GM18517 (cell line): ENCODE measurements around the gene NAP1L5.

ENCODE experiments used
- ATAC-seq: cut with Tn5 transposase; IDR thresholded peaks from one replicate; pipeline ENCODE4 v1.9.1; 2021; ENCODE audit warnings: mild to moderate bottlenecking, moderate library complexity; ENCODE audit not compliant: unreplicated experiment

The NAP1L5 gene, protein sequence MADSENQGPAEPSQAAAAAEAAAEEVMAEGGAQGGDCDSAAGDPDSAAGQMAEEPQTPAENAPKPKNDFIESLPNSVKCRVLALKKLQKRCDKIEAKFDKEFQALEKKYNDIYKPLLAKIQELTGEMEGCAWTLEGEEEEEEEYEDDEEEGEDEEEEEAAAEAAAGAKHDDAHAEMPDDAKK

DNA sequence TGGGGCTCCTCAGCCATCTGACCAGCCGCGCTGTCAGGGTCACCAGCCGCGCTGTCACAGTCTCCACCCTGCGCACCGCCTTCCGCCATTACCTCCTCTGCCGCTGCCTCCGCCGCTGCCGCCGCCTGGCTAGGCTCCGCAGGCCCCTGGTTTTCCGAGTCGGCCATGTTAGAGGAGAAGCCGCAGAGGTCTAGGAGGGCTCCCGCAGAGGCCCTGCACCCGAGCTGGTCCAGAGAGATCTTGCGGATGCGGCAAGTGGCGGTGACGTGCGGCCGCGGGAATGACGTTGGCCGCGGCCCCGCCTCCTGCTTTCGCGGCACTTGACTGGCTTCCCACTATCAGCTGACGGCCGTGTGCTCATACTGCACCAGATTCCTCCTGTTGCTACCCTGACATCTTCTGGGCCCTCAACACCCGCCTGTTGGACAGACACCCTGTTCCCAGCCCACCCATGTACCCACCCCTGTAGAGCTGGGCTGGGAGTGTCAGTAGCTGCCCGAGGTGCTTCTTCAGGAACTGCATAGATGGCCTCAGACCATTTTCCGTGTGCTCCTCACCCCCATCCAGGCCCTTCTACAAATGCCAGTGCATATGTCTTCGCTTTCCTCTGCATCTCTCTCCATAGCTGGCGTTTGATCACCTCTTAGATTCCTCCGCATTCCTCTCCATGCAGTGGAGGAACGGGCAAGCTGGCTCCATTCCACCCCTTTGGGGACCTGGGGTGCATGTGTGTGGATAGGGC is at the start of gene NAP1L5:
TSS of gene NAP1L5 (minus strand) at position 242 of the 742 bp plus-strand sequence. CDS start at position 167, 75 bp downstream.
- peak; percentile 85 for ATAC-seq

DNA sequence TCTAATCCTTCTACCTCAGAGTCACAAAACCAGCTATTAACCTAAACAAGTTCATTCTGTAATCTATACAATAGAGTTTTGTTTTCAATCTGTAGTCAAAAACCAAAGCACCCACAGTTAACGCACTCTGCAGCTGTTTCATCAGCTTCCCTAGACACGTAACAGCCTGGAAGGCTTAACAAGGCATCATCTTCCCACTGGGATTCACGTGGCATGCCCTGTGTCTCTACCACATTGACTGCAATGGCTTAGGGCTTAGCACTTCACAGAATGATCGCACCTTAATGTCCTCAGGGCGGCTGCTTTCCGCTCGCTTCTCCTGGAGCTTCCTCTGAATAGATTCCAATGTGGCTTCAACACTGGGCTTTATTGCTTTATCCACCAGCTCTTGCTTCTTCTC is 49.7 kb upstream of the NAP1L5 start:
- ATAC-seq: no peak

DNA sequence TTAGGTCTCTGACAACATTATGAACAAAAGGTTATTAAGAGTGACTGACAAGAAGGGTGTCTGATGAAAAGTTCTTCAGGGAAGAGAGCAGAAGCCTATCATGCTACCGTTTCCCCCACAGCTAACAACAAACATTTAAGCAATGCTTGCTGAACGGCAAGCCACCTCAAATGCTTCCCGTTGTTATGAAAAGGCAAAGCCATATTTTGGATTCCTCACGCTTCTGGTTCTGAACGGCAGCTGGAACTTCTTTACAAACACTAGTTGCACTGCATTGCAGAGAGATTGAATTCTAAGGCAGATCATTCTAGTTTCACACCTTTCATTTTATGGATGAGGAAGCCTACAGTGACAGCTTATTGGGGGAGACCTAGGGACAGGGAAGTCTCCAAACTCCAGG is 48.6 kb upstream of the NAP1L5 start:
- ATAC-seq: no peak

DNA sequence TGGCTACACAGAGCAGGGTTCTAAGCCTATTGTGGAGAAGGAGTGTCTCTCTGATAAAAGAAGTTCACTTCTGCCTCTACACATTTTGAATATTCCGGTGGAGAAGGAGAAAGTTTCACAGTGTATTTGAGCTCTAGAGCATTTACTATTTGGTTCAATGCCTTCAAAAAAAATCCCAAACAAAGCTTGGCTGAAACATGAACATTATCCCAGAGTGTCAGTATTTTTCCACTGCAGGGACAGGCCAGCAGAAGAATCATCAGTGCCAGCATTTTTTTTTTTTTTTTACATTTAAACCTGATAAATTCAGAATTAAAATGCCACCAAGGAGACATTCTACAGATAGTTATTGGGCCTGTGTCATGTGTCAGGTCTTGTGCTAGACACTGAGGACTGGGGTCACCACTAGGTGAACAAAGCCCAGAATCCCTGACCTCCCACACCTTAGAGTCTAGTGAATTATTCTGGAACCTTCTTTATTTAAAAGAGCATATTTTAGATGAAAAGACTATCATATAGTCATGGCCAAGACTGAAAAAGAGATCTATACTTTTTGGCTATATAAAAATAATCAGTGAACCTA is 48.0 kb upstream of the NAP1L5 start:
- ATAC-seq: no peak

DNA sequence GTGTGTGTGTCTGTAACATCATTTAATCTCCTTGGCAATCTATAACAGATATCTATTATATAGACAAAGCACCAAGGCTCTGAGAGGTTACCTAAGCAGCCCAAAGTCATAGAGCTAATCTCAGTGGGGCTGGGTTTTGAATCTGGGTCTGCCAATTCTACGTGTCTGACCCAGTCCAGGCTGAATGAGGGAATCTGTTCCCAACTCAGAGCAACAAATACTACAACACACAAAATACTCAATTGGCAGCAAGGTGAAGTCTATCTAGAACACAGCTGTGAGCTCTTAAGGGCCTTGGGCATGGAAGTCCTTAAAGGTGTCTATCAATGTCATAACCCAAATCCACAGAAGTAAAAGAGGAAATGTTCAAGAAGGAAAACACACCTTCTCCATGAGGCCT is 47.5 kb upstream of the NAP1L5 start:
- no peak for ATAC-seq

DNA sequence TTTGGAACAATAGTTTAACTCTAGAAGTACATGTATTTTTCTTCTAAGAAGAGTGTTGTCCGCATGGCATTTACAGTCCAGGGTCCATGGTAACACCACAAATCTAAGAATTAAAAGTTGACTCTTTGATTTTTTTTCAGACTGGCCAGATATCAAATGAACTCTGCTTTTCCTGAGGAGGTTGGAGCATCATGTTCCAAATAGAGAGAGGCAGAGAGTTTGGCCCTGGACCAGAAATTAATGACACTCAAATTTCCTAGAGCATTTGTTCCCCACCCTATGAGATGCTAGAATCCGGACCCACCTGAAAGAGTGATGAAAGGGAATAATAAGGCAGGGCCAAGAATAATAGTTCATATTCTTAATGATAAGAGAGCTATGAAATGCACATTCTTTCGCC is 47.0 kb upstream of the NAP1L5 start:
- no peak for ATAC-seq

DNA sequence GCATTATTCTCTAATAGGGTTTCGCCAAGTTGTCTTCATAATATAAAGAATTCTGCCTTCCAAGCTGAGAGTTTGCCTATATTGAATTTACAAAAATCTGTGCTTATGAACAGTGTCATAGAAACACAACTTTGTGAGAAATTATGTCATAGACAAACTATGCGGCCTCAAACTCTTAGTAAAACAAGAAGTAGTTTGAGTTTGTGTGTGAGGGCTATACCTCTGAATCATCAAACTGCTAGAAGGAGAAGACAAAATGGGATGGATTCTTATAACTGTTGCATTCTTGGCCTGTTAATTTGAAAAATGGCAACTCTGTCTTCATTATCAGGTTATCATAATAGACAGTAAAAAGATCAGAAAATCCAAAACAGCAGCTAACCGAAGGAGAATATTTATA is 46.1 kb upstream of the NAP1L5 start:
- ATAC-seq: no peak

DNA sequence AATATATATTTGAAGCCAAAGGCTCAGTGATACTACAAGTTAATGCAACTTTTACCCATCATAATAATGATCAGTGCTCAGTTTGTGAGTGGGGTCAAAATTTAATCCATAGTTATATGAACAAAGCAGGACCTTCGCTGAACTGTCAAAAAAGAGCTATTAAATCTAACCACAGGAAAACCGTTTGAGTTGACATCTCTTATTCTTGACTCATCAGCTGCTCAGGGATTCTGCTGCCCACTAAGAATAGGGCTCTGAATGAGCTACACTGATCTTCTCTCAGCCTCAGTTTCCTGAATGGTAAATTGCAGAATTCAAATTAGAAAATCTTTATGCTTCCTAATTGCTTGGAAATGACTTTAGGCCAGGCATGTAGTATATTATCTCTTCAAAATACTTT is 44.9 kb upstream of the NAP1L5 start:
- no peak for ATAC-seq

DNA sequence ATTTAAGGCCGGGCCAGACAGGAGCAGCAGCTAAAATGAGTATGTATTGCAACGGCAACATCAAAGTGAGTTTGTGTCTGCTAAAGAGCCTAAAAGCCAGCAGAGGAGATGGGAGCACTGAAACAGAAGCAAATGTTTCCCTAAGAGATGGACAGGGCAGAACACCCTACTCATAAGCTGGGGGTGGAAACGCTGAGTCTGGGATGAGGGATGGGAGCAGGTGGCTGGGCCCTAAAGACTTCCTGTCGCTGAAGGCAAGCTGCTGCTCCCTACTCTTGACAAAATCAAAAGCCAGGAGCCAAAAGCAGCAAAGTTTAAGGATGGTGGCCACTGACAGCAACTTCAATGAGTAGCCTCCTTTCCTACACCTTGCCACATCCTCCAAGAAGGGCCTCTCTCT is 40.6 kb upstream of the NAP1L5 start:
- ATAC-seq: no peak

DNA sequence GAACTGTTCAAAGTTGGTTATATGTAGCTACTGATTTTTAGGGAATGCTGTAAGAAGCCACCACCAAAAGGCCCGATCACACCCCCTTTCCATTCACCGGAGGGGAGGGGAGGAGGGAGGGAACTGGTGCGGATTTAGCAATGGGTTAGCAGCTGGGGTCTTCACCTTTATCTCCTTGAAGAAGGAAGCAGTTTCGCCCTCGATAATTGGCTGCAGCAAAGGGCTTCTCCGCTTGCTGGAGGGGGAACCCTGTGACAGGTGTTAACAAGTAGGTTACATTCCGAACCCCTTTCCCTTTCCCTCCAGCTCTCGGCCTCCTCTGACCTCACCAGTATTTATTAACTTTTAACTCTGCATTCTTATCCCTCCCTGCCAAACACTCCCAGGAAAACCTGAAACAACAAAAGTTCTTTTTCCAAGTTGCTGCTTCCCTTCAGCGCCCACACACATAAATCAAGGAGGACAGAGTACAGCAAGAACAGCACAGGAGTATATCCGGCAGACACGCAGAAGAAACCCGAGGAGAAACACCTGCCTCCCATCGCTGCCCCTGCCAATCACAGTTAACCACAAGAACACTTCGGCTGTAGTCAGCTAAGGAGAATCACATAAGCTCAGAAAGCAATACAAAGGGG is 39.8 kb upstream of the NAP1L5 start:
- ATAC-seq: peak; percentile 67

DNA sequence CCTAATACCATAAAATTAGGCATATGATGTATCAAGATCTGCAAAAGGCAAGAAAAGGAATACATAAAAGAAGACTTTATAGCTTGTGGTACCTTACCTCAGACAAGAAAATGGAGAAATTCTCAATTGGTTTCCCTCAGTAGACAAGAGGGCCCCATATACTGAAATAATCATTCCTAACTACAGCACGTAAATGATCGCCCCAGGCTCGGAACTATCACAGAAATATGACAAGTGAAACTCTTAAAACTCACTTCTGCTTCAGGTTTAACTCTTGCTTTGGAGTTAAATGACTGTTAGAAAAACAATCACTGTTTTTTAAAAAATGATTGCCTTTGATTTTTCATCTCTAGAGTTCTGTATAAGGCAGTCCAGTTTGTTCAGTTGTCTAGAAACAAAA is 38.6 kb upstream of the NAP1L5 start:
- no peak for ATAC-seq

DNA sequence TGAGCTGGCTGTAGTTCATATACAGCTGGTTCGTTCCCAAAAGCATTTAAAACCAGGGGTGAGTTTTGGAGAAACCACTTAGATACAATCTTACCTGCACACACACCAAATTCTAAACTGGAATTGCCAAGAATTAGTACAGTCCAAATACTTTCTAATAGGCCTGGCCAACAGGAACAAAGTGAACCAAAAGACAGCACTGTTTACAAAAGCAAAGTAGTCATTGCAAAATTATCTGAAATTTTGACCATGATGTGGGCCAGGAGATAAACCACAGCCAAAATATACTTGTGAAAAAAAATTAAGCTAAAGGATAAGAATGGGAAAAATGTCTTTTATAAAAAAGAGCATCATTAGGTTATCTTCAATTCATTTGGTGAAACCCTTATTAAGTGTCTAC is 37.9 kb upstream of the NAP1L5 start:
- ATAC-seq: no peak

DNA sequence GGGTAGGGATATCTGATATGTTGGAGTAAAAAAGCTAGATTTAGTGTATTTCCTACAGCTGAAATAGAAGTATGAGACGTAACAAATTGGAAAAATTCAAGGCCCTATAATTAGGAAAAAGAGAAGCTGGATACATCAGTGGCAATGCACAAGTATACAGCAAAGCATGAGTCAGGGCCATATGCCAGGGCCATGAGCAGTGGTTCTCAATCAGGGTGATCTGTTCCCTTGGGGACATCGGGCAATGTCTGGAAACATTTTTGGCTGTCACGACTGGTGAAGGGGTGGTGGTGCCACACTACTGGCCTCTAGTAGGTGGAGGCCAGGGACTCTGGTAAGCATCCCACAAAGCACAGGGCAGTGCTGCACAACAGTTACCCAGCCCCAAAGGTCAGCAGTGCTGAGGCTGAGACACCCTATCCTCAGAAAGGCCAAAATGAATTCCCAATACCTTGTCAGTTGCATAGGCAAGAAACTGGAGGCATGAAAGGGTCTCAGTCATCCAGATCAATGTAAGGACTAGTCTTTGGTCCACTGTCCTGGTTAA is 36.8 kb upstream of the NAP1L5 start:
- ATAC-seq: no peak

DNA sequence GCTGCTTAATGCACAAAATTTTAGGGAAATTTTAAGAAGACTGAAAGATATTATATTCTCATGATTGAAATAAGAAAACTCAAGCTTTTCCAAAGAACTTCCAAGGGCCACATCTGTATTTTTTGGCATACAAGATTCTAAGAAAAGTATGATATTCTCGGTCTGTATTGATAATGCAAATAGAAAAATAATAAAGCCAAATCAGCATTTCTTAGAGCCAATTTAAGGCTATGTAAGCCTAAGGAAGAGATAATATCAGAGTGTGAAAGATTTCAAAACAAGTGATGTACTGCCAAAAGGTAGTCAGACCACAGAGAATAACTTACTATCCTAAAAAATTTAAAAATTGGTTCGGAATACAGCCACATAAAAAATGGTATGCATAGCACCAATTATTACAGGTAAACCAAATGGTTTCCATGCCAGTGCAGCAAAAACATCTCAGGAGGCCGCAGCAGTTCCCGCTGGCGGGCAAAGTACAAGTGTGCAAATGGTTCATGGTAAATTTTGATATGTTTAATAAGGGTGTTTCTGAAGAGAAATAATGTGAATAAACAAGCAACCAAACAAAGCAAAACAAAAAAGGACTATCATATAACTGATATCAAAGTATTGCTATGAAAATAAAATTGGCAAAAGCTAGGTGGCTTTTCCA is 35.2 kb upstream of the NAP1L5 start:
- no peak for ATAC-seq

DNA sequence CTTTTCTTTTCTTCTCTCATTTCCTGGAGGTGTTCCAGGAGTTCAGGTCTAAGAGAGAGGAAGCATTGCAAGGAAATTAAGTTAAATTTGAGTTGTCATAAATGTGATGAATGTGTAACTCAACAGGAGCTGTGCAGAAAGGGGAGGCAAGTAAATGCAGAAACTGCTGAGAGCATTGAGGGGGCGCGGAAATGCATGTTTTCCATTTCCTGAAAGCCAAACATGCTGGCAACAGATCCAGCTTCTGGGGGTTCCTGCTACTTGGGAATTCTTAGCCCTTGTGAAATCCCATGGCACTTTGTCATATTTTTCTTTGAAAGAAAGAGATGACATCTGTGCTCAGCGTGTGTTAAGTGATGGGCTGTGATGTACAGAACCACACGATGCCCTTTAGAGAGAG is 33.8 kb upstream of the NAP1L5 start:
- ATAC-seq: no peak

DNA sequence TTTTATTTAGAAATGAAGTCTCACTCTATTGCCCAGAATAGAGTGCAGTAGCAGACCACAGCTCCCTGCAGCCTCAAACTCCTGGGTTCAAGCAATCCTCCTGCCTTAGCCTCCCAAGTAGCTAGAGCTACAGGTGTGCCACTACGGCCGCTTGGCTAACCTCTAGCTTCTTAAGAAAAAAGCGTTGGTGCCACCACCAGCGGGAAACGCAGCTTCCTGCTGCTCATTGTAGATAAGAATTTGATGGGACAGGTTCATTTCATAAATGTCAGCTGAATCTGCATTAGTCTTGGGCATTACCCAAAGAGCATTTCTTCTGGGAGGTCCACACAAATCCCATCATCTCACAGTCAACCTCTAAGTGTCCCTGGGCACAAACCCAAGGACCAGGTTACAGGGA is 33.2 kb upstream of the NAP1L5 start:
- ATAC-seq: no peak

DNA sequence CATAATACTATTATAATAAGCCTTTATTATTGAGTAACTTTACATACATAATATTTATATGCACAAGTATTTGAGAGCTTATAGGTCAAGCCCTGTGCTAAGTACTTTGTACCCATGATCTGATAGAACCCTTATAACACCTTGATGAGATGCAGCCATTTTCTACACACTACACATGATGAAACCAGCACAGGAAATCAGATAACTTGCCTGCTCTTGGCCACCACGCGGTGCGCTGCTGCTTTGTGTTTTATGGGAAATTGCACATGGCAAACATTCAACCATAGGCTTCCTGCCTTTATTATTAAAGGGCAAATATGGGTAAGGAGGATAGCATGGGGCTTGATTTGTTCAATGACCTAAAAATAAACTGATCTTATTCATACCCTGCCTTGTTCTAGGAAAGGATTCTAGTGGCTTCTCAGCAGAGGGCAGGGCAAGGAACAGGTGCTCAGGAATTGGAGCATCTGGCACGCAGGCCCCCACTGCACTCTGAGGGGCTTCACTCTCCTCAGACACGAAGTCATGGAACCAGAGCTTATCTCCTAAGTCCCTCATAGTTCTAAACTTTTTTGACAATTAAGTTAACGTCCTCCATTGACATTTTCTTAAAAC is 31.6 kb upstream of the NAP1L5 start:
- no peak for ATAC-seq

DNA sequence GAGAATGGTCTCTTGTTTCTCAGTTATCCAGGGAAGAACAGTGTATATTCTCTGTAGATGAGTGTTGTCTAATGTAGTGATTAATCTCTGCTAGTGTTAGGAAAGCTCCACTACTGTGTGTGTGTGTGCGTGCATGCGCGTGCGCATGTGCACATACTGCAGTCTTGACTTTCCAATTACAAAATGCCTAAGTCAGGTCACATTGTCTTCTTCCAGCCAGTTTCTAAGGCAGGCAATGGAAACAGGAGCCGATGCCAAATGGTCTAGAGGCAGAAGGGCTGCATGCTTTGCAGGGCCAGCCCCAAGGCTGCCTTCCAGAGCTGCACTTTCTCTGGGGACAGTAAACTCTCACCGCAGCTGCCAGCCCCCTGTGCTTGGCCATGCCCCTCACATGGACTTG is 30.5 kb upstream of the NAP1L5 start:
- no peak for ATAC-seq

DNA sequence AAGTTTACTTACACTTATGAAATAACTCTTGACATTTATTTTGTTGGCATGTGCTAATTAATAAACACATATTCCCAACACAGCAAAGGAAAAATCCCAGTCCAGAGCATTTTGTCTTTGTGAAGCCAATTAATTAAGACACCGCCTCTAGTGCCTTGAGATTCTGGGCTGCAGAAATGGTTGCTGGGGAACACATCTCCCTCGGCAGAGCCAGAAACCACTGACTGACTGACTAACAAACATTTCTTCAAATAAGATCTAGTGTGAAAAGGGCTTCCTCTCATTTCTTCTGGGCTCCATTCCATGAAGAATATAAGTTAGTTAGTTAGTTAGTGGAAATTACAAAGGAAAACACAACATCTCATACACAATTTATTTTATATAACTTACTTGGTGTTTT is 28.4 kb upstream of the NAP1L5 start:
- no peak for ATAC-seq

DNA sequence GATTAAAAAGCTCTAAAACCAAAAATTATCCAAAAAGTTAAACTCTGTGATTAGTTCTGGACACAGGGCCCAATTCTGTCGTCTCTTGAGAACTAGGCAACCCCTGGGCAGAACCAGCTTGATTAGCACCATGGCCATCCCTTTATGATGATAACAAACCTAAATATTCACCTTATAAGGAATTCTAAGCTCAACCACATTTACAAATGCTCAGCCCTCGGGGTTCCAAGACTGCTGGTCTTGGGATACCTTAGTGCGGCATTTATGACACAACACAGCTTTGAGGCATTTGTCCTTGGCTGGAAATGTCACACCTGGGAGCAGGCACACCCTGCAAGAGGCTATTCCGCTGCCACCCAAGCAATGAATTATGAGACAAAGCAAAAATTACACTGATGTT is 27.5 kb upstream of the NAP1L5 start:
- ATAC-seq: no peak

DNA sequence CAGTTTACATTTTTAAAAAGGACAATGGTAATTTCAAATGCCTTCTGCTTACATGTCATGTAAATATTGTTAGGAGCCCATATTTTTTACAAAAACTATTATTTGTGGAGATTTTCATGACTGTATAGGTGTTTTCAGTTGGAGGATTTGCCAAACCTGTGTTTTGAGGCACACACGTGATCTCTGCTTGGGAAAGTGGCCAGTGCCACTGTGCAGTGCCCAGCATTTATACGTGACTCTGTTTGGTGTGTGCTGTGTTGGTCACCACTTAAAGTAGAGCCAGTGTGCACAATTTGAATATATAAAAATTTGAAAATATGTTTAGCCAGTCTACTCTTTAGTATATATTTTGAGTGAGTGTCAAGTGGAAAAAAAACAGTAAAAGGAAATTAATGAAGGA is 26.8 kb upstream of the NAP1L5 start:
- ATAC-seq: no peak
